HS-27A (cell line): ENCODE results near the gene NT5DC4.

Experiments
- DNase-seq: peaks from one replicate; pipeline ENCODE4 v3.0.0-alpha.2; 2012; ENCODE audit warnings: low read depth, missing footprints

The NT5DC4 gene

DNA sequence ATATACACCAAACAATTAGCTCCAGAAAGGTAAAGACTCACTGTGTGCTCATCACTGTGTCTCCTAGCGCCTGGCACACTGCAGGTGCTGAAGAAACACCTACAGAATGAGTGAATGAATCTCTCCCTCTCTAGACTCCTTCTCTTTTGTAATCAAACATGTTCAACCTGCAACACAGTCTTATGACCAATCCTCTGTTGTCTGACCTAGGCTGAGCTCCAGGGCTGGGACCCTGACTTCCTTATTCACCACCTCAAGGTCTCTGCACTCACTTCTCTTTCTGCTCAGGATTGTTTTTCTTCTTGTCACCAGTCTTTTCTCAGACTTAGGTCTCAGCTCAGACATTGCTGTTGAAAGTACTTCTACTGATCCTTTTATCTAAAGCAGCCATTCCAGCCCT lies 33.7 kb downstream of the NT5DC4 start:
- no peak for DNase-seq

- no peak for DNase-seq
These were observed 34.6 kb downstream of the NT5DC4 start for GRCh38 chr2:112755444-112755843.

DNA sequence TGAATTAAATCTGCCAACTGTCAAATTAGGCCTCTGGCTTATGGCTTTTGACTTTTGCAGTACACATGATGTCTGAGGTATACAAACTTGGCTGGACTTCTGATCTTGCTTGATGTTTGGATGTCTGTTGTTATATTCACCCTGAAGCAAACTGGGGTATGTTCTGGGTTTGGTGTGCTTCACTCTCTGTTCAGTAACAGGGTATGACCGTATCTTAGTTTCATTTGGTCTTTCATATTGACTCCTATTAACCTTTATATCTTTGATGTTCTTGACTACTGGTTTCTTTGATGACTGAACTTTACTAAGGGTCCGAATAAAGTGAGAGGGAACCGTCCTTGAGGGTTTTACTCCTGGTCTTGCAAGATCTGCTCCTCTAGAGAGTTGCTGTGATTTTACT lies 35.4 kb downstream of the NT5DC4 start:
- DNase-seq = no peak

GRCh38 chr2:112757265-112757664 lies 36.4 kb downstream of the NT5DC4 start:
- DNase-seq = no peak

GRCh38 chr2:112758711-112759110 lies 37.9 kb downstream of the NT5DC4 start:
- DNase-seq = no peak

DNA sequence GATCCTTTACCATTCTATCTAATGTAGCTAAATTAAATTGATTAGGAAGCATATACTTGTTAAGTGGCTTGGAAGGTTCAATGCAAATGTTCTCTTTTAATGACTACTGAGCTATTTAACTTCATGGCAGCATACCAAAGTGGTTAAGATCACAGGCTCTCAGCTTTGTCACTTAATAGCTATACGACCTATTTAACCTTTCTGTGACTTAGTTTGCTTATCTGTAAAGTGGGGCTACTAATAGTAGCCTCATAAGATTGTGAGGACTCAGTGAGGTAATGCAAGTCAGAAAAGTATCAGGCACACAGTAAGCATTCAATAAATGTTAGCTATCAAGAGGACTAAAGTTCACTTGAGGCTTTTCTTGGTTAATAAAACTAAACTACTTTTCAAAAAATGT lies 39.3 kb downstream of the NT5DC4 start:
- no peak for DNase-seq

- DNase-seq = no peak
These were observed 41.5 kb downstream of the NT5DC4 start for GRCh38 chr2:112762276-112762675.

DNA sequence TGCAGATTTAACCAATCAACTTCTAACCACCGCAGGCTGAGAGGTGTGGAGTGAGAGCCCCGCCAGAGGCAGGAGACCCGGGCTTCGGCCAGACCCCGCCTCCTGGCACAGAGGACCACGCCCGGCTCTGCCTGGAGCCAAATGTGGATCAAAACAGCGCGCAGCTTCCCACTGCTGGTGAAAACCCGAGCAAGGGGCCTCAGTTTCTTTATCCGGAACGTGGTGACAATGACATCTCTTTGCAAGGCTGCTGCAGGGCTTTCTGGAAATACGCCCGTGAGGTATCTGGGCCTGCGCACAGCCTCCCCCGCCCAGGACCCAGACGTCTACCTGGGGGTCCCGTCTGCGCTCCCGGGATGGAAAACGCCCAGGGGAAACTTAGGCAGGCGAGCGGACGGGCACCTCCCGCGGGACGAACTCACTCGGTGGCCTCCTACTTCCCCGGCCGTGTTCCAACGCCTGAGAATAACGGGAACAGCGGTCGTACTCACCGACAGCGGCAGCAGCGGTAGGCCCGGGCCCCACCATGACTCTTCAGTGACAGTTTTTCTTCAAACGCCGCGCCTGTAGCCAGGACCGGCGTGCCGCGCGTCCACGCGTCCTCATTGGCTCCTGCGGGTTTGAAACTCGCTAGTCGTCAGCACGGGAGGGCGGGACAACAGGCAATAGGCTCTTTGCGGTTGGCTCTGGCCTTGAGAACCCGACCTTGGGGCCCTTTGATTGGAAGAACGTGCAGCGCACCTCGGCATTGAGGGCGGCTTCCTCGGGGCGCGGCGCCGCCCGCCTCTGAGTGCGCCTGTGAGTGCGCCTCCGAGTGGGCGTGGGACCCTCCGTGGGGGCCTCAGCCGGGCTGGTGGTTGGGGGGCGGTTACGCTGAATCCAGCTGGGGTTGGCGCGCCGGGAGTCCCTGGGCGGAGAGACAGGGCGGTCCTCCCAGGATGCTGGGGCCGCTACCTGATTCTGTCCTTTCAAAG lies 43.5 kb downstream of the NT5DC4 start, which contains the start of gene CKAP2L:
CKAP2L (minus strand) TSS at position 539 of the 974 bp plus-strand sequence; CDS start at position 528, 11 bp downstream.
- DNase-seq = peak; percentile 100

DNA sequence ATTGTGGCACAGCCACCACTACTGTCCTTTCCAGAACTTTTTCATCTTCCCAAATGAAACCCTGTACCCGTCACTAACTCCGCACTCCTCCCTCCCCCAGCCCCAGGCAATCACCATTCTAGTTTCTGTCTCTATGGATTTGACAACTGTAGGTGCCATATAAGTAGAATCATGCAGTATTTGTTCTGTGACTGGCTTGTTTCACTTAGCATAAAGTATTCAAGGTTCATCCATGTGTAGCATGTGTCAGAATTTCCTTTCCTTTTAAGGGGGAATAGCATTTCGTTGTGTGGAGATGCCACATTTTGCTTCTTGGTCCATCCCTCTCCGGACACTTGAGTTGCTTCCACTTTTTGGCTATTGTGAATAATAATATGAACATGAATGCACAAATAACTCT lies 44.4 kb downstream of the NT5DC4 start:
- DNase-seq = no peak

DNA sequence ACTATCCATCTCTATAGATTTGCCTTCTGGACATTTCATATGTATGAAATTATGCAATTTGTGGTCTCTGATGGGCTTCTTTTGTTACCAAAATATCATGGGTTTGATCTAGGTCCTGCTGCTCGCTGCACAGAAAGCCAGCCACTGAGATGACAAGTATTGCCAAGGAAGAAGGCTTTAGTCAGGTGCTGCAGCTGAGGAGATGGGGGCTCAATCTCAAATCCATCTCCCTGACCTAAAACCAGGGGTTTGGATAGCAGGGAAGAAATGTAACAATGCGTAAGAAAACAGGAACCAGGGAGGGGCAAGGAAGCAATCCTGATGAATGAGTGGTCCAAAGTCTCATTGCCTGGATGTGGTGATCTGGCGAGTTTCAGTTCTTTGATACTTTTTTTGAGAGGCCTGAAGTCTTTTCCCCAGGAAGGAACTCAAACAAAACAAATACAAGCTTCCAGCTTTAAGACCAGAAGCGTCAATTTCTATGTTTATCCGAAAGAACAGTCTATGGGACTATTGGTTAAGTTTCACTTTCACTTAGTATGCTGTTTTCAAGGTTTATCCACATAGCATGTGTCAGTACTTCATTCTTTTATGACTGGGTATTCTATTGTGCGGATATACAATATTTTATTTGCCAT lies 47.0 kb downstream of the NT5DC4 start:
- no peak for DNase-seq

DNA sequence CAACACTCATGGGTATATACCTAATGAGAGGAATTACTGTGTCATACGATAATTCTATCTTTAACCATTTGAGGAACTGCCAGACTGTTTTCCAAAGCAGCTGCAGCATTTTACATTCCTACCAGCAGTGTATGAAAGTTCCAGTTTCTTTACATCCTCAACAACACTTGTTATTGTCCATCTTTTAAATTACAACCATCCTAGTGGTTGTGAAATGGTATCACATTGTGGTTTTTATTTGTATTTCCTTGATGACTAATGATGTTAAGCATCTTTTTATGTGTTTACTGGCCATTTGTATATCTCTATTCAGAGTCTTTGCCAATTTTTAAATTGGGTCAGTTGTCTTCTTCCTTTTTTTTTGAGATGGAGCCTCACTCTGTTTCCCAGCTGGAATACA lies 47.6 kb downstream of the NT5DC4 start:
- DNase-seq = no peak

DNA sequence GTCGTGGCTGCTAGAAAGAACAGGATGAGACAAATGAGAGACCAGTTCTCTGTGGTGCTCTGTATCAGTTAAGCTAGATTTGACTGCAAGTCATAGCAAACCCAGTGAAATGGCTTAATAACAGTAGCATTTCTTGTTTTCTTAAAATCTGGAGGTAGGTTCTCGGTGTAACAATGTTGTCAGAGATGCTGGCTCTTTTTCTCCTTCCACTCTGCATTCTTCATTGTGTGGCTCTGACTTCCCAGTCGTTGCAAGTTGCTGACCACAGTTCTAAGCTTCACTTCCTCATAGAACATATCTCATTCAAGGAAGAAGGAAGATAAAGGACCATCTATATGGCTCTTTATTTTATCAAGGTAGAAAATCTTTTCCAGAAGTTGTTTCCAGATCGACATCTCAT lies 51.5 kb downstream of the NT5DC4 start:
- DNase-seq = no peak

DNA sequence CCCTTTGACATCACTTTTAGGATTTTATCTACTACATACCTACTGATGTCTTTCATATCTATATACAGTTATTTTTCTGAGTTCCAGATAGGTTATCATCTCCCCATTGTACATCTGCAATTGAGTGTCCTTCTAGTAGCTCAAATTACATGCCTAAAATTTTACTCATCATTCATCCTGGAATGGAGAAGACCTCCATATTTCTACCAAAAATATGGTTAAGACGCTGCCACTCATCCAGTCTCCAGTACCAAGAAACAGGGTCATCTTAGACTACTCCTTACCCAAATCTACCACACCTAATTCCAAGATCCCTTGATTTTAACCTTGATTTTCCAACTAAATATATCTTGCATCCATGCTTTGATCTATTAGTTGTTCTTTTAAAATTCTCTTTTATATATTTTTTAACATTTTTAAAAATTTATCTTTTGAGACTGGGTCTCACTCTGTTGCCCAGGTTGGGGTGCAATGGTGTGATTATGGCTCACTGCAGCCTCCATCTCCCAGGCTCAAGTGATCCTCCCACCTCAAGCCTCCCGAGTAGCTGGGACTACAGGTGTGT lies 52.2 kb downstream of the NT5DC4 start:
- no peak for DNase-seq

- DNase-seq = no peak
These were observed 52.7 kb downstream of the NT5DC4 start for GRCh38 chr2:112773556-112773955.

GRCh38 chr2:112774536-112775285 lies 53.9 kb downstream of the NT5DC4 start:
- DNase-seq = no peak

DNA sequence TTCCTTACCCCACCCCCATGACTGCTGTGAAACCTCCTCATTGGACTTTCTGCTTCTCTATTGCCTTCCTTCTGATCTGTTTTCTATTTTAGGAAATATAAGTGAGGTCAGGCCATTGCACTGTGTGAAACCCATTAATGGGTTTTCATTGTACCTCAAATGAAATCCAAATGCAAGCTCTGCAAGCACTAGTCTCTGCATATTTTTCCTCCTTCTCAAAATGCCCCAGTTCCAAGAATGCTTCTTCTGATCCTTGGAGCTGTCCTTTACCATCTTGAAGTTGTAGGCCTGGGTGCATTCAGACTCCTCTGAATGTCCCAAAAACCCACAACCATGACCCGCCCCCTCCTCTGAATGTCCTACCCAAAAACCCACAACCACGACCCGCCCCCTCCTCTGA lies 55.3 kb downstream of the NT5DC4 start:
- no peak for DNase-seq

DNA sequence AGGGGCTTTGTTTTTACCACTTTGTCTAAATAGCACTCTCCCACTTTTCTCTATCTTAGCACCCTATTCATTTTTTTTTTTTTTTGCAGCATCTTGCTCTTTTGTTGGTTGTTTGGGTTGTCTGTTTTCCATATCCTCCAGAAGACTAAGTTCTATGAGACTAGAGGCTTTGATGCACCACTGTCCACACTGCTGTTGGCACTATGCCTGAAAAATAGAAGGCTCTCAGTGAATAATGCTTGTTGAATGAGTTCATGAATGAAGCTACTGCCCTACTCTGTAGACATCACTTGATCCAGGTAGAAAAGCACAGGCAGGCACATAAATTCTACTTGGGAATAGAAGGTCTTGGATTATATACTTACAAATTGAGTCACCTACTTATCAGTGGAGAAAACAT lies 56.2 kb downstream of the NT5DC4 start:
- DNase-seq = no peak

DNA sequence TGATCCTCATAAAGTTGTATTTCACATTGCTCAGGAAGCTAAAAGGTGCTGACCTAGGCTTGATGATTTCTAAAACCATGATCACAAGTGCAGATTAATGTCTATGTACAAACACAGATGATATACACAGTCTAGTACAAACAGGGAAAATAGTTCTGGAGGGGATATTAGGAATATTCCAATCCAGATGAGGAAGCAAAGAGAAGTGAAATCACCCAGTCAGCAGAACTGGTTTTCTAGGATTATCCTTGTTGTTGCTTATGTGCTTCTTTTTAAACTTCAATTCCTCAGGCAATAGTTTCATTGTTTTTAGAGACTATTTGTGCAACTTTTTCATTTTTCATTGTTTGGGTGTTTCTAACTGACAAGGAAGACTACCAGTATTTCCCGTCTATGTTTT lies 58.8 kb downstream of the NT5DC4 start:
- DNase-seq = no peak

DNA sequence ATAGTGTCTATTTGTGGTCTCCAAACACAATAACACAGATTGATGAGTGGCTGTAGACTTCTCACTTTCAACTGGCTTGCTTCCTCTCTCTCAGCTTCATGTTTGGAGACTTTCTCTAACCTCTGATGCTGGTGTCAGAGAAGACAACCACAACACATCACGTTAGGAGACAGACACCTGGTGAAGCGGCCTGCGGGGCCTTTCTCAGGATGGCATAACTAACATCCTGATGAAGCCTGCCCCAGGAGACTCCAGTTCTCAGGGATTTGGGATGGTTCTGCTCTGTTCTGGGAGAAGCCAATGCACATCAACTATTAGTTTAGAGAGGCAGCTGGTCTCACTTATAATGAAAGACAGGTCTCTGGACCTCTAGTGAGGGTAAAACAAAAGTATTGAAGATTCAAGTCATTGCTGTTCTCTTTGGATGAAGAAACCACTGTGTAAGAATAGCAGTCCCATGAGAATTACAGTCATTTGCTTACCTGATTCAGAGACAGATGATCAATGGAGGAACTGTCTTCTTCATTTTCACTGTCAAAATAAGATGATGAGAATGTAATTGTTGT lies 61.5 kb downstream of the NT5DC4 start:
- no peak for DNase-seq

GRCh38 chr2:112783187-112783714 lies 62.4 kb downstream of the NT5DC4 start:
- DNase-seq = no peak
